HepG2 (cell line): ENCODE data around the gene ADAMTS4. TPM values are rescaled to one million over a fixed set of nuclear protein-coding genes. Genes with fewer than 3 reads are reported as not detected.

Source experiments
- GZF1 ChIP-seq: sonication (generic); formaldehyde crosslinking; IDR thresholded peaks from 2 replicates; pipeline ENCODE4 v1.5.1; 2020; ENCODE audit warnings: mild to moderate bottlenecking, missing genetic modification reagents
- MEIS1 ChIP-seq: sonication (generic); formaldehyde crosslinking; IDR thresholded peaks from 2 replicates; pipeline ENCODE4 v1.9.0; 2021; ENCODE audit warnings: mild to moderate bottlenecking, missing genetic modification reagents, moderate library complexity, borderline replicate concordance
- PAX8 ChIP-seq: sonication (generic); formaldehyde crosslinking; IDR thresholded peaks from 2 replicates; pipeline ENCODE4 v1.8.0; 2022; ENCODE audit warnings: mild to moderate bottlenecking, missing genetic modification reagents, borderline replicate concordance
- ZNF10 ChIP-seq: sonication (generic); formaldehyde crosslinking; IDR thresholded peaks from 2 replicates; pipeline ENCODE4 v1.4.0; 2020; ENCODE audit warnings: mild to moderate bottlenecking, low read depth, missing genetic modification reagents, borderline replicate concordance
- ZNF3 ChIP-seq: IDR thresholded peaks from 2 replicates; pipeline ENCODE4 v1.7.0; 2017; ENCODE audit warnings: inconsistent platforms
- polyA plus RNA-seq, 8 experiments: library from polyadenylated mRNA; depleted of rRNA in 3 of 8; stranded (reverse) in 7 of 8; unstranded in 1 of 8; fragments of >200 nt; fragmentation: Illumina TruSeq in 4 of 8; extraction: Trizol in 4 of 8; gene quantifications; 2 replicates each; pipeline versions ENCODE4 v1.2.1 to v1.2.3, GENCODE V29; 2011 to 2016; ENCODE audit warnings: low read depth in 4 of 8, missing spikeins in 1 of 8, mixed read lengths in 1 of 8; ENCODE audit not compliant: insufficient read depth in 1 of 8
- total RNA-seq, 5 experiments: library from RNA; depleted of rRNA; stranded (reverse); fragments of >200 nt; fragmentation: Illumina TruSeq; extraction: Trizol; gene quantifications; 2 replicates each; pipeline ENCODE4 v1.2.3, GENCODE V29; 2016; ENCODE audit warnings: low read depth in 1 of 5
- TF ChIP-seq, protein P1 (sequence below): sonication (generic); formaldehyde crosslinking; IDR thresholded peaks from 2 replicates; pipeline ENCODE4 v1.4.0; 2020; ENCODE audit warnings: mild to moderate bottlenecking, missing genetic modification reagents

The ADAMTS4 gene
- total and polyA plus RNA-seq, 2 of the 13 experiments (the other 11 are each of a cell fraction or from before 2014, with no cell fraction given), result 0.51 to 1.7 TPM

DNA sequence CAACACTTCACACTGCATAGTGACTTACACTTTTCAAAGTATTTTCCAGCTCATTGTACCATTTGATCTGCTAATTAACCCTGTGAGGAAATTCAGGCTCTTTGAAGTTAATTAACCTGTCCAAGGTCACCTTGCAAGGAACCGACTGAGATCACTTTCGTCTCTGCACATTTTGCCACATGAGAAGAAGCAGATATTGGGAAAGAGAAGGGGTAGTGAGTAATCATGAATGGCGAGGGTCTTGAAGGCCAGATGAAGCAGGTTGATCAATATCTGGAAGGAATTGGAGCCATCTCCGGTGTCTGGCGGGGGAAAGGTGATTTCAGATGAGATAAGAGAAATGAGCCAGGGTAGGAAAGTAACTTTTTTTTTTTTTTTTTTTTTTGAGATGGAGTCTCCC lies 21.1 kb upstream of the ADAMTS4 start (continued):
- TF ChIP-seq, protein P1, sequence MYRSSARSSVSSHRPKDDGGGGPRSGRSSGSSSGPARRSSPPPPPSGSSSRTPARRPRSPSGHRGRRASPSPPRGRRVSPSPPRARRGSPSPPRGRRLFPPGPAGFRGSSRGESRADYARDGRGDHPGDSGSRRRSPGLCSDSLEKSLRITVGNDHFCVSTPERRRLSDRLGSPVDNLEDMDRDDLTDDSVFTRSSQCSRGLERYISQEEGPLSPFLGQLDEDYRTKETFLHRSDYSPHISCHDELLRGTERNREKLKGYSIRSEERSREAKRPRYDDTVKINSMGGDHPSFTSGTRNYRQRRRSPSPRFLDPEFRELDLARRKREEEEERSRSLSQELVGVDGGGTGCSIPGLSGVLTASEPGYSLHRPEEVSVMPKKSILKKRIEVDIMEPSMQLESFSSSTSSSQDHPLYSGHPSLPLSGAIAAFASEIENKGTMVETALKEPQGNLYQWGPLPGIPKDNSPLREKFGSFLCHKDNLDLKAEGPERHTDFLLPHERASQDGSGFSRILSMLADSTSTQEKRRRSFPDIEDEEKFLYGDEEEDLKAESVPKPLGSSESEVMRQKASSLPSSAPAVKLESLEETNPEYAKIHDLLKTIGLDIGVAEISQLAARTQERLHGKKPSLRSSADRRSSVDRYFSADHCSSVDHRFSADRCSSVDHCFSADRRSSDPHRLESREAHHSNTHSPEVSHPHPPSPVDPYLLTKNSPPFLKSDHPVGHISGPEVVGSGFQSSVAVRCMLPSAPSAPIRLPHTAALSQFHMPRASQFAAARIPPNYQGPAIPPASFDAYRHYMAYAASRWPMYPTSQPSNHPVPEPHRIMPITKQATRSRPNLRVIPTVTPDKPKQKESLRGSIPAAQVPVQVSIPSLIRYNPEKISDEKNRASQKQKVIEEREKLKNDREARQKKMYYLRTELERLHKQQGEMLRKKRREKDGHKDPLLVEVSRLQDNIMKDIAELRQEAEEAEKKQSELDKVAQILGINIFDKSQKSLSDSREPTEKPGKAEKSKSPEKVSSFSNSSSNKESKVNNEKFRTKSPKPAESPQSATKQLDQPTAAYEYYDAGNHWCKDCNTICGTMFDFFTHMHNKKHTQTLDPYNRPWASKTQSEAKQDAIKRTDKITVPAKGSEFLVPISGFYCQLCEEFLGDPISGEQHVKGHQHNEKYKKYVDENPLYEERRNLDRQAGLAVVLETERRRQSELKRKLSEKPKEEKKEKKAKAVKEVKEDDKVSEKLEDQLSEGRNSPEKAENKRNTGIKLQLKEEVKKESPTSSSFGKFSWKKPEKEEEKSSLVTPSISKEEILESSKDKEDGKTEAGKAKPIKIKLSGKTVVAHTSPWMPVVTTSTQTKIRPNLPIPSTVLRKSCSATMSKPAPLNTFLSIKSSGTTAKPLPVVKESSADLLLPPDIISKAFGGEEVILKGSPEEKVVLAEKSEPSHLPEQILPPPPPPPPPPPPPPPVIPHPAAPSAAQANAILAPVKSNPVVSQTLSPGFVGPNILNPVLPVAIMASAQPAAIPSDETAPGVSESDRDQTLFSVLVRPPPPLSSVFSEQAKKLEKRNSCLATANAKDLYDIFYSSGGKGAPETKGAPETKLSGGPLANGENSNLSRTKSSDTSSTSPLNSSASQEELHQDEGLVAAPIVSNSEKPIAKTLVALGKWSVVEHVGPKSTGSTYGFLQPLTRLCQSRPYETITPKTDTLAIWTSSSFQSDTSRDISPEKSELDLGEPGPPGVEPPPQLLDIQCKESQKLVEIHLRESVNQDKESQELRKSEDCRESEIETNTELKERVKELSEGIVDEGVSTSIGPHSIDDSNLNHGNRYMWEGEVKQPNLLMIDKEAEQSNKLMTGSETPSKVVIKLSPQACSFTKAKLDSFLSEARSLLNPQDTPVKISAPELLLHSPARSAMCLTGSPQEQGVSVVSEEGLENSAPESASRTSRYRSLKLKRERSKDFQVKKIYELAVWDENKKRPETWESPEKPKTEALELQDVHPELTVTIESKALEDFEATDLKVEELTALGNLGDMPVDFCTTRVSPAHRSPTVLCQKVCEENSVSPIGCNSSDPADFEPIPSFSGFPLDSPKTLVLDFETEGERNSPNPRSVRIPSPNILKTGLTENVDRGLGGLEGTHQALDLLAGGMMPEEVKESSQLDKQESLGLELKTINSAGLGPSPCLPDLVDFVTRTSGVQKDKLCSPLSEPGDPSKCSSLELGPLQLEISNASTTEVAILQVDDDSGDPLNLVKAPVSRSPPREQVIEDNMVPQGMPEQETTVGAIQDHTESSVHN, result no peak
- TF ChIP-seq PAX8 (CRISPR knock-in tag), result no peak
- TF ChIP-seq MEIS1 (CRISPR knock-in tag), result no peak
- TF ChIP-seq ZNF3 (CRISPR knock-in tag), result no peak
- TF ChIP-seq GZF1, result no peak
- no peak for TF ChIP-seq ZNF10 (CRISPR knock-in tag)
